HG03039 (cell line): ENCODE results near the gene ZNF578.
"Not testable (repeated sequence)": the region's sequence is repeated elsewhere in the genome, so short reads cannot be mapped to it uniquely, and the experiment has no call there.

ENCODE experiments used
- ATAC-seq: cut with Tn5 transposase; IDR thresholded peaks from one replicate; pipeline ENCODE4 v1.9.1; 2021; ENCODE audit warnings: mild to moderate bottlenecking, moderate library complexity; ENCODE audit not compliant: unreplicated experiment

Gene ZNF578

DNA sequence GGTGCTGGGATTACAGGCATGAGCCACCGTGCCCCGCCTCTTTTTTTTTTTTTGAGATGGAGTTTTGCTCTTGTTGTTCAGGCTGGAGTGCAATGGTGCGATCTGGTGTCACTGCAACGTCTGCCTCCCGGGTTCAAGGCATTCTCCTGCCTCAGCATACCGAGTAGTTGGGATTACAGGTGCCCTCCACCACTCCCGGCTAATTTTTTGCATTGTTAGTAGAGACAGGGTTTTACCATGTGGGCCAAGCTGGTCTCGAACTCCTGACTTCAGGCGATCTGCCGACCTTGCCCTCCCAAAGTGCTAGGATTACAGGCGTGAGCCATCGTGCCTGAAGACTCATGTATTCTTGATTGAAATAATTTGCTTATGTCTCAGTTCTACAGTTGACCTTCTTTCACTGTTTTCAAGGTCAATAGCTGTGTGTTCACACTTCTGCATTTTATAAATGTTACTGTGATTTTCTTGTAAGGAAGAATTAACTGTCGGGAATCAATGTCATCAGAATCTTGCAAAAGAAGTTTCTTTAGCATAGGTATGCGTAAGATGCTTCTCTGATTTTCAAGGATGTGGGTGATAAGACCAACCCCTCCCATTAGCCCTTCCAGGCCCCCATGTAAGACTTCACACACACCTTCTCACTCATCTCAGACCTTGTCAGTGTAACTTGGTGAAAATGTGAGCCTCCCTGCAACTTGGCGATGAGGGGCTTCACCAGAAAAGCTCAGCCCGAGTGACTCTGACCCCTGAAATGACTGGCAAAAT, 104.1 kb downstream of the ZNF578 start:
- no peak for ATAC-seq

DNA sequence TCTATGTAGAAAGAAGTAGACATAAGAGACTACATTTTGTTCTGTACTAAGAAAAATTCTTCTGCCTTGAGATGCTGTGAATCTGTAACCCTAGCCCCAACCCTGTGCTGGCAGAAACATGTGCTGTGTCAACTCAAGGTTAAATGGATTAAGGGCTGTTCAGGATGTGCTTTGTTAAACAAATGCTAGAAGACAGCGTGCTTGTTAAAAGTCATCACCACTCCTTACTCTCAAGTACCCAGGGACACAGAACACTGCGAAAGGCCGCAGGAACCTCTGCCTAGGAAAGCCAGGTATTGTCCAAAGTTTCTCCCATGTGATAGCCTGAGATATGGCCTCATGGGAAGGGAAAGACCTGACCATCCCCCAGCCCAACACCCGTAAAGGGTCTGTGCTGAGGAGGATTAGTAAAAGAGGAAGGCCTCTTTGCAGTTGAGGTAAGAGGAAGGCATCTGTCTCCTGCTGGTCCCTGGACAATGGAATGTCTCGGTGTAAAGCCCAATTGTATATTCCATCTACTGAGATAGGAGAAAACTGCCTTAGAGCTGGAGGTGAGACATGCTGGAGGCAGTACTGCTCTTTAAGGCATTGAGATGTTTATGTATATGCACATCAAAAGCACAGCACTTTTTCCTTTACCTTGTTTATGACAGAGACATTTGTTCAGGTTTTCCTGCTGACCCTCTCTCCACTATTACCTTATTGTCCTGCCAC, 105.5 kb downstream of the ZNF578 start:
- ATAC-seq: not testable (repeated sequence)

DNA sequence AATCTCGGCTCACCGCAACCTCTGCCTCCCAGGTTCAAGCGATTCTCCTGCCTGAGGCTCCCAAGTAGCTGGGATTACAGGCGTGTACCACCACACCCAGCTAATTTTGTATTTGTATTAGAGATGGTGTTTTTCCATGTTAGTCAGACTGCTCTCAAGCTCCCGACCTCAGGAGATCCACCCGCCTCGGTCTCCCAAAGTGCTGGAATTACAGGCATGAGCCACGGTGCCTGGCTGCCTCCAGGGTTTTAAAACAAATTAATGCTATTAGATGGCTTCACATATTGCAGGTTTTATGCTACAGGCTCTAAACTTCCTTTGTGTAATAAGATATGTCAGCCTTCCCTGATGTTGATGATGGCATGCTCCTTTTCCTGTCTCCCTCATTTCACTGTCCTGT, 108.3 kb downstream of the ZNF578 start:
- not testable (repeated sequence) for ATAC-seq
